ENCODE measurements around the gene SCRG1.

GRCh38 chr4:173357939-173358338 lies 41.0 kb downstream of the SCRG1 start:
- TF ChIP-seq CTCF (IDR thresholded peaks at IDR 0.05) (no peak), EZH2 (IDR thresholded peaks at IDR 0.05; ENCODE audit: borderline replicate concordance, insufficient read depth, low read depth, low read length, poor library complexity, severe bottlenecking) (no peak)
